K562 (cell line): ENCODE measurements around the gene LRRC71. TPM values are rescaled to one million over a fixed set of nuclear protein-coding genes. Genes with fewer than 3 reads are reported as not detected.
A peak's percentile ranks its signal among the peaks of the same experiment; 100 is the strongest.

Experiments
- ATF1 ChIP-seq, 2 experiments: fragments of 450-650 bp in 1 of 2; IDR thresholded peaks; 2 replicates each; pipeline ENCODE4 v1.6.1; 2016; ENCODE audit warnings: missing compliant biosample characterization in 1 of 2, missing genetic modification characterization in 1 of 2
- ELF4 ChIP-seq: fragments of 450-650 bp; formaldehyde crosslinking; IDR thresholded peaks from 2 replicates; pipeline ENCODE4 v1.4.0; 2022; ENCODE audit warnings: missing genetic modification characterization
- MTF1 ChIP-seq: fragments of 250-450 bp; sonication (Bioruptor Pico); IDR thresholded peaks from 2 replicates; pipeline ENCODE4 v1.9.0; 2021; ENCODE audit warnings: moderate library complexity, mild to moderate bottlenecking, inconsistent platforms, borderline replicate concordance
- PURB ChIP-seq: sonication (generic); formaldehyde crosslinking; IDR thresholded peaks from 2 replicates; pipeline ENCODE4 v1.9.0; 2021; ENCODE audit warnings: low read depth, mild to moderate bottlenecking, missing genetic modification reagents
- RBM17 ChIP-seq: fragments of 200-400 bp; formaldehyde crosslinking; IDR thresholded peaks from 2 replicates; pipeline ENCODE4 v1.6.1; 2017; ENCODE audit warnings: low read depth, mild to moderate bottlenecking, low read length, borderline replicate concordance
- RFX1 ChIP-seq: fragments of 450-650 bp; IDR thresholded peaks from 2 replicates; pipeline ENCODE4 v1.6.1; 2016; ENCODE audit warnings: mild to moderate bottlenecking, moderate library complexity
- SMARCB1 ChIP-seq: IDR thresholded peaks from 2 replicates; pipeline ENCODE4 v1.6.1; 2011; ENCODE audit warnings: improper control_type of control experiment, low read depth; ENCODE audit not compliant: insufficient read length
- SRF ChIP-seq, 2 experiments: fragments of 250-450, 450-650 bp in 1 of 2; sonication (Bioruptor Pico) in 1 of 2; sonication (generic) in 1 of 2; formaldehyde crosslinking; IDR thresholded peaks; 2 replicates each; pipeline versions ENCODE4 v1.5.0 to v1.5.1; 2020 to 2022; ENCODE audit warnings: mild to moderate bottlenecking in 1 of 2, missing genetic modification reagents in 1 of 2
- ZBTB33 ChIP-seq: sonication (generic); formaldehyde crosslinking; IDR thresholded peaks from 2 replicates; pipeline ENCODE4 v1.8.1; 2023; ENCODE audit warnings: mild to moderate bottlenecking, missing genetic modification reagents
- ZBTB49 ChIP-seq: sonication (generic); formaldehyde crosslinking; IDR thresholded peaks from 2 replicates; pipeline ENCODE4 v1.8.0; 2022; ENCODE audit warnings: missing genetic modification reagents, mild to moderate bottlenecking, borderline replicate concordance
- ZBTB8A ChIP-seq: fragments of 450-650 bp; IDR thresholded peaks from 2 replicates; pipeline ENCODE4 v1.6.1; 2018; ENCODE audit warnings: mild to moderate bottlenecking, moderate library complexity; ENCODE audit not compliant: partially characterized antibody
- ZFP30 ChIP-seq: fragments of 250-450 bp; sonication (Bioruptor Pico); IDR thresholded peaks from 2 replicates; pipeline ENCODE4 v1.8.0; 2022; ENCODE audit warnings: moderate library complexity, mild to moderate bottlenecking, inconsistent platforms, borderline replicate concordance
- ZNF175 ChIP-seq: fragments of 200-800 bp; sonication (Bioruptor generic); IDR thresholded peaks from 2 replicates; pipeline ENCODE4 v1.6.1; 2016; ENCODE audit warnings: low read depth, mild to moderate bottlenecking, missing genetic modification characterization, missing compliant biosample characterization
- ZNF57 ChIP-seq: fragments of 450-650 bp; formaldehyde crosslinking; IDR thresholded peaks from 2 replicates; pipeline ENCODE4 v1.4.0; 2020; ENCODE audit warnings: mild to moderate bottlenecking, moderate library complexity
- ZNF77 ChIP-seq: fragments of 250-450 bp; sonication (Bioruptor Pico); IDR thresholded peaks from 2 replicates; pipeline ENCODE4 v1.5.0; 2020
- polyA plus RNA-seq, 8 experiments: library from polyadenylated mRNA; depleted of rRNA in 4 of 8; stranded (reverse) in 5 of 8; unstranded in 3 of 8; fragments of >200 nt; fragmentation: Nextera tagmentation in 2 of 8; fragmentation: Illumina TruSeq in 1 of 8; extraction: Ambion mirVana in 2 of 8; extraction: Trizol in 1 of 8; gene quantifications; 2 replicates each; pipeline versions ENCODE4 v1.2.1 to v1.2.3, GENCODE V29; 2011 to 2014; ENCODE audit warnings: inconsistent platforms in 1 of 8, missing spikeins in 1 of 8
- total RNA-seq, 7 experiments: library from RNA; depleted of rRNA in 6 of 7; stranded (reverse); fragments of >200 nt in 6 of 7; fragmentation: Illumina TruSeq in 2 of 7; extraction: Trizol in 2 of 7; gene quantifications; 2 replicates each; pipeline versions ENCODE4 v1.2.1 to v1.2.3, GENCODE V29; 2011 to 2021; ENCODE audit warnings: low replicate concordance in 1 of 7
- TF ChIP-seq, protein P1 (sequence below): sonication (generic); formaldehyde crosslinking; IDR thresholded peaks from 2 replicates; pipeline ENCODE4 v1.4.0; 2020; ENCODE audit warnings: mild to moderate bottlenecking, missing genetic modification reagents
- TF ChIP-seq, protein P2 (sequence below): fragments of 200-800 bp; sonication (Bioruptor generic); IDR thresholded peaks from 2 replicates; pipeline ENCODE4 v1.6.1; 2017; ENCODE audit warnings: missing genetic modification characterization, missing compliant biosample characterization
- TF ChIP-seq, protein P3 (sequence below): fragments of 450-650 bp; IDR thresholded peaks from 2 replicates; pipeline ENCODE4 v1.6.1; 2014; ENCODE audit warnings: low read depth, mild to moderate bottlenecking, moderate library complexity, borderline replicate concordance

The LRRC71 gene
- total and polyA plus RNA-seq, 9 of the 15 experiments (the other 6 are each of a cell fraction or from before 2014, with no cell fraction given) = 0.06 to 1.2 (median 0.51) TPM; not detected in 1

- TF ChIP-seq ZBTB33 (CRISPR knock-in tag) (0 out of 2 replicates have a peak, but pooled peaks have one; percentile 47), ZNF175 (CRISPR knock-in tag) (0 out of 2 replicates have a peak, but pooled peaks have one; percentile 46), ZNF57 (CRISPR knock-in tag) (no peak), ATF1 (CRISPR knock-in tag; IDR thresholded peaks at IDR 0.05) (no peak), ATF1 (tag; IDR thresholded peaks at IDR 0.05) (0 out of 2 replicates have a peak, but pooled peaks have one; percentile 37), ZBTB8A (no peak), SMARCB1 (no peak), SRF (CRISPR knock-in tag; IDR thresholded peaks at IDR 0.05) (no peak), MTF1 (CRISPR knock-in tag) (no peak), ZNF77 (no peak), RFX1 (no peak), ZFP30 (CRISPR knock-in tag) (no peak), PURB (CRISPR knock-in tag) (no peak), RBM17 (no peak), ZBTB49 (no peak), ELF4 (CRISPR knock-in tag) (no peak)
- TF ChIP-seq, protein P1, sequence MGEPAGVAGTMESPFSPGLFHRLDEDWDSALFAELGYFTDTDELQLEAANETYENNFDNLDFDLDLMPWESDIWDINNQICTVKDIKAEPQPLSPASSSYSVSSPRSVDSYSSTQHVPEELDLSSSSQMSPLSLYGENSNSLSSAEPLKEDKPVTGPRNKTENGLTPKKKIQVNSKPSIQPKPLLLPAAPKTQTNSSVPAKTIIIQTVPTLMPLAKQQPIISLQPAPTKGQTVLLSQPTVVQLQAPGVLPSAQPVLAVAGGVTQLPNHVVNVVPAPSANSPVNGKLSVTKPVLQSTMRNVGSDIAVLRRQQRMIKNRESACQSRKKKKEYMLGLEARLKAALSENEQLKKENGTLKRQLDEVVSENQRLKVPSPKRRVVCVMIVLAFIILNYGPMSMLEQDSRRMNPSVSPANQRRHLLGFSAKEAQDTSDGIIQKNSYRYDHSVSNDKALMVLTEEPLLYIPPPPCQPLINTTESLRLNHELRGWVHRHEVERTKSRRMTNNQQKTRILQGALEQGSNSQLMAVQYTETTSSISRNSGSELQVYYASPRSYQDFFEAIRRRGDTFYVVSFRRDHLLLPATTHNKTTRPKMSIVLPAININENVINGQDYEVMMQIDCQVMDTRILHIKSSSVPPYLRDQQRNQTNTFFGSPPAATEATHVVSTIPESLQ (CRISPR knock-in tag) = no peak; the same call in 1 of the 2 replicates
- TF ChIP-seq, protein P2, sequence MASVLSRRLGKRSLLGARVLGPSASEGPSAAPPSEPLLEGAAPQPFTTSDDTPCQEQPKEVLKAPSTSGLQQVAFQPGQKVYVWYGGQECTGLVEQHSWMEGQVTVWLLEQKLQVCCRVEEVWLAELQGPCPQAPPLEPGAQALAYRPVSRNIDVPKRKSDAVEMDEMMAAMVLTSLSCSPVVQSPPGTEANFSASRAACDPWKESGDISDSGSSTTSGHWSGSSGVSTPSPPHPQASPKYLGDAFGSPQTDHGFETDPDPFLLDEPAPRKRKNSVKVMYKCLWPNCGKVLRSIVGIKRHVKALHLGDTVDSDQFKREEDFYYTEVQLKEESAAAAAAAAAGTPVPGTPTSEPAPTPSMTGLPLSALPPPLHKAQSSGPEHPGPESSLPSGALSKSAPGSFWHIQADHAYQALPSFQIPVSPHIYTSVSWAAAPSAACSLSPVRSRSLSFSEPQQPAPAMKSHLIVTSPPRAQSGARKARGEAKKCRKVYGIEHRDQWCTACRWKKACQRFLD (CRISPR knock-in tag) = 0 out of 2 replicates have a peak, but pooled peaks have one; percentile 31
- TF ChIP-seq, protein P3, sequence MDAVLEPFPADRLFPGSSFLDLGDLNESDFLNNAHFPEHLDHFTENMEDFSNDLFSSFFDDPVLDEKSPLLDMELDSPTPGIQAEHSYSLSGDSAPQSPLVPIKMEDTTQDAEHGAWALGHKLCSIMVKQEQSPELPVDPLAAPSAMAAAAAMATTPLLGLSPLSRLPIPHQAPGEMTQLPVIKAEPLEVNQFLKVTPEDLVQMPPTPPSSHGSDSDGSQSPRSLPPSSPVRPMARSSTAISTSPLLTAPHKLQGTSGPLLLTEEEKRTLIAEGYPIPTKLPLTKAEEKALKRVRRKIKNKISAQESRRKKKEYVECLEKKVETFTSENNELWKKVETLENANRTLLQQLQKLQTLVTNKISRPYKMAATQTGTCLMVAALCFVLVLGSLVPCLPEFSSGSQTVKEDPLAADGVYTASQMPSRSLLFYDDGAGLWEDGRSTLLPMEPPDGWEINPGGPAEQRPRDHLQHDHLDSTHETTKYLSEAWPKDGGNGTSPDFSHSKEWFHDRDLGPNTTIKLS = 0 out of 2 replicates have a peak, but pooled peaks have one; percentile 31
These were observed 6.0 kb upstream of the LRRC71 start (continued) for GRCh38 chr1:156914440-156914856.
